Neural cell (in vitro differentiated cells): ENCODE measurements around the gene LMCD1. TPM values are rescaled to one million over a fixed set of nuclear protein-coding genes. Genes with fewer than 3 reads are reported as not detected.

ENCODE experiments used
- H2AFZ ChIP-seq: fragments of 200-600, 300-800 bp; sonication (generic), shearing (Covaris generic); 2 replicates; pipeline ENCODE4 v1.6.0; 2014; ENCODE audit warnings: low read depth, mild to moderate bottlenecking, antibody characterized with exemption, low read length, moderate library complexity
- H3F3A ChIP-seq: fragments of 200-600 bp; shearing (Covaris generic); 2 replicates; pipeline ENCODE4 v1.6.1; 2016; ENCODE audit warnings: mild to moderate bottlenecking, moderate library complexity, mixed read lengths, antibody characterized with exemption, low read length; ENCODE audit not compliant: insufficient read depth, poor library complexity, severe bottlenecking
- H3K27ac ChIP-seq: fragments of 200-600, 300-800 bp; sonication (generic), shearing (Covaris generic); 2 replicates; pipeline ENCODE4 v1.5.1; 2014; ENCODE audit warnings: mild to moderate bottlenecking, low read length, moderate library complexity
- H3K27me3 ChIP-seq: fragments of 300-800, 200-600 bp; sonication (generic), shearing (Covaris generic); 2 replicates; pipeline ENCODE4 v1.6.0; 2014; ENCODE audit warnings: mild to moderate bottlenecking, low read depth, low read length, moderate library complexity; ENCODE audit not compliant: insufficient read depth
- H3K36me3 ChIP-seq: fragments of 300-800, 200-600 bp; sonication (generic), shearing (Covaris generic); 2 replicates; pipeline ENCODE4 v1.5.1; 2014; ENCODE audit warnings: mild to moderate bottlenecking, antibody characterized with exemption, low read length, moderate library complexity; ENCODE audit not compliant: insufficient read depth
- H3K4me2 ChIP-seq: fragments of 300-800, 200-600 bp; sonication (generic), shearing (Covaris generic); 2 replicates; pipeline ENCODE4 v1.6.0; 2014; ENCODE audit warnings: mild to moderate bottlenecking, low read length
- H3K4me3 ChIP-seq: fragments of 300-800, 200-600 bp; sonication (generic), shearing (Covaris generic); 2 replicates; pipeline ENCODE4 v1.5.1; 2014; ENCODE audit warnings: mild to moderate bottlenecking, low read length, moderate library complexity
- H3K79me2 ChIP-seq: fragments of 200-600 bp; shearing (Covaris generic); replicated peaks from 2 replicates; pipeline ENCODE4 v1.6.0; 2014; ENCODE audit warnings: mild to moderate bottlenecking, low read length, moderate library complexity; ENCODE audit not compliant: insufficient read depth
- H3K9ac ChIP-seq: fragments of 300-800, 200-600 bp; sonication (generic), shearing (Covaris generic); 2 replicates; pipeline ENCODE4 v1.6.1; 2016; ENCODE audit warnings: mild to moderate bottlenecking, low read length, mixed read lengths
- H3K9me2 ChIP-seq: fragments of 200-600 bp; shearing (Covaris generic); 2 replicates; pipeline ENCODE4 v1.6.1; 2016; ENCODE audit warnings: mild to moderate bottlenecking, low read length, mixed read lengths; ENCODE audit not compliant: insufficient read depth
- H3K9me3 ChIP-seq: fragments of 200-600, 300-800 bp; sonication (generic), shearing (Covaris generic); 2 replicates; pipeline ENCODE4 v1.6.1; 2016; ENCODE audit warnings: mild to moderate bottlenecking, mixed run types, low read length, moderate library complexity, mixed read lengths
- H4K20me1 ChIP-seq: fragments of 200-600 bp; shearing (Covaris generic); 2 replicates; pipeline ENCODE4 v1.6.1; 2016; ENCODE audit warnings: mild to moderate bottlenecking, mixed run types; ENCODE audit not compliant: insufficient read depth
- CTCF ChIP-seq: fragments of 450-650 bp; IDR thresholded peaks from 2 replicates; pipeline ENCODE4 v1.5.1; 2014; ENCODE audit warnings: antibody characterized with exemption, mild to moderate bottlenecking, moderate library complexity; ENCODE audit not compliant: poor library complexity, severe bottlenecking
- EP300 ChIP-seq: fragments of 450-650 bp; conservative IDR thresholded peaks from 2 replicates; pipeline ENCODE4 v1.6.1; 2014; ENCODE audit warnings: antibody characterized with exemption, mild to moderate bottlenecking, moderate library complexity; ENCODE audit not compliant: poor library complexity, severe bottlenecking
- EZH2 ChIP-seq: fragments of 200-600, 300-800 bp; shearing (Covaris generic), sonication (generic); IDR thresholded peaks from 2 replicates; pipeline ENCODE4 v1.6.1; 2014; ENCODE audit warnings: antibody characterized with exemption, low read length, borderline replicate concordance, mild to moderate bottlenecking; ENCODE audit not compliant: insufficient read depth, poor library complexity, severe bottlenecking
- MXI1 ChIP-seq: fragments of 450-650 bp; conservative IDR thresholded peaks from 2 replicates; pipeline ENCODE4 v1.6.1; 2014; ENCODE audit warnings: antibody characterized with exemption, mild to moderate bottlenecking; ENCODE audit not compliant: poor library complexity, severe bottlenecking
- POLR2AphosphoS5 ChIP-seq: IDR thresholded peaks from 2 replicates; pipeline ENCODE4 v1.6.1; 2012
- RAD21 ChIP-seq: fragments of 450-650 bp; conservative IDR thresholded peaks from 2 replicates; pipeline ENCODE4 v1.6.1; 2014; ENCODE audit warnings: antibody characterized with exemption, mild to moderate bottlenecking, moderate library complexity
- REST ChIP-seq: IDR thresholded peaks from 2 replicates; pipeline ENCODE4 v1.6.1; 2012; ENCODE audit warnings: borderline replicate concordance
- SMC3 ChIP-seq: fragments of 450-650 bp; conservative IDR thresholded peaks from 2 replicates; pipeline ENCODE4 v1.6.1; 2014; ENCODE audit warnings: antibody characterized with exemption, mild to moderate bottlenecking, moderate library complexity; ENCODE audit not compliant: poor library complexity
- TAF1 ChIP-seq: IDR thresholded peaks from 2 replicates; pipeline ENCODE4 v1.6.1; 2012; ENCODE audit warnings: low read depth
- polyA plus RNA-seq: library from polyadenylated mRNA; depleted of rRNA; stranded (reverse); fragments of >200 nt; gene quantifications from 2 replicates; pipeline ENCODE4 v1.2.3, GENCODE V29; 2014

Gene LMCD1
- polyA plus RNA-seq, 1 donor from 2014 or later = 3.5 TPM

GRCh38 chr3:8538913-8539312, 37.3 kb downstream of the LMCD1 start:
- Histone ChIP-seq H3K9me3 (no peaks in the 10 kb centered on the region), H3F3A (no peaks in the 10 kb centered on the region), H3K9me2 (no peaks in the 10 kb centered on the region), H3K79me2 (no peaks in the 10 kb centered on the region), H3K4me2 (no peak overlapping the region), H3K4me3 (no peak overlapping the region), H3K36me3 (no peaks in the 10 kb centered on the region), H2AFZ (no peak overlapping the region), H4K20me1 (no peaks in the 10 kb centered on the region), H3K27ac (no peak overlapping the region), H3K27me3 (no peaks in the 10 kb centered on the region), H3K9ac (no peak overlapping the region)
- TF ChIP-seq POLR2AphosphoS5 (no peak), RAD21 (no peak), SMC3 (no peak)

- Histone ChIP-seq H3K9me2 (no peaks in the 10 kb centered on the region), H3K36me3 (no peaks in the 10 kb centered on the region), H3K4me3 (no peak overlapping the region), H3F3A (no peaks in the 10 kb centered on the region), H3K9ac (no peak overlapping the region), H3K79me2 (no peaks in the 10 kb centered on the region), H2AFZ (no peak overlapping the region), H4K20me1 (no peaks in the 10 kb centered on the region), H3K9me3 (no peaks in the 10 kb centered on the region), H3K27me3 (no peaks in the 10 kb centered on the region), H3K27ac (no peak overlapping the region), H3K4me2 (no peak overlapping the region)
- TF ChIP-seq EP300 (no peak), CTCF (no peak), TAF1 (no peak)
Observed at GRCh38 chr3:8539419-8539818, 37.8 kb downstream of the LMCD1 start.

- no peak overlapping the region for H3K9ac ChIP-seq
- no peaks in the 10 kb centered on the region for H3K9me2 ChIP-seq
- no peaks in the 10 kb centered on the region for H3K36me3 ChIP-seq
- no peaks in the 10 kb centered on the region for H3F3A ChIP-seq
- no peaks in the 10 kb centered on the region for H3K79me2 ChIP-seq
- H3K4me2 ChIP-seq = no peak overlapping the region
- H3K27ac ChIP-seq = no peak overlapping the region
- no peaks in the 10 kb centered on the region for H4K20me1 ChIP-seq
- no peak overlapping the region for H3K4me3 ChIP-seq
- H3K27me3 ChIP-seq = no peaks in the 10 kb centered on the region
- H2AFZ ChIP-seq = no peak overlapping the region
- no peaks in the 10 kb centered on the region for H3K9me3 ChIP-seq
- TF ChIP-seq CTCF (no peak), POLR2AphosphoS5 (no peak), RAD21 (no peak), TAF1 (no peak), EZH2 (no peak), MXI1 (no peak), EP300 (no peak), SMC3 (no peak), REST (no peak)
Observed at GRCh38 chr3:8540456-8540855, 38.8 kb downstream of the LMCD1 start.
